ENCODE data around the gene LHFPL2.

Gene LHFPL2

GRCh38 chr5:78613756-78614155, 34.8 kb downstream of the LHFPL2 start:
- DNase-seq, result no peak

- DNase-seq, result no peak
Measured at GRCh38 chr5:78613151-78613533, 35.4 kb downstream of the LHFPL2 start.

DNA sequence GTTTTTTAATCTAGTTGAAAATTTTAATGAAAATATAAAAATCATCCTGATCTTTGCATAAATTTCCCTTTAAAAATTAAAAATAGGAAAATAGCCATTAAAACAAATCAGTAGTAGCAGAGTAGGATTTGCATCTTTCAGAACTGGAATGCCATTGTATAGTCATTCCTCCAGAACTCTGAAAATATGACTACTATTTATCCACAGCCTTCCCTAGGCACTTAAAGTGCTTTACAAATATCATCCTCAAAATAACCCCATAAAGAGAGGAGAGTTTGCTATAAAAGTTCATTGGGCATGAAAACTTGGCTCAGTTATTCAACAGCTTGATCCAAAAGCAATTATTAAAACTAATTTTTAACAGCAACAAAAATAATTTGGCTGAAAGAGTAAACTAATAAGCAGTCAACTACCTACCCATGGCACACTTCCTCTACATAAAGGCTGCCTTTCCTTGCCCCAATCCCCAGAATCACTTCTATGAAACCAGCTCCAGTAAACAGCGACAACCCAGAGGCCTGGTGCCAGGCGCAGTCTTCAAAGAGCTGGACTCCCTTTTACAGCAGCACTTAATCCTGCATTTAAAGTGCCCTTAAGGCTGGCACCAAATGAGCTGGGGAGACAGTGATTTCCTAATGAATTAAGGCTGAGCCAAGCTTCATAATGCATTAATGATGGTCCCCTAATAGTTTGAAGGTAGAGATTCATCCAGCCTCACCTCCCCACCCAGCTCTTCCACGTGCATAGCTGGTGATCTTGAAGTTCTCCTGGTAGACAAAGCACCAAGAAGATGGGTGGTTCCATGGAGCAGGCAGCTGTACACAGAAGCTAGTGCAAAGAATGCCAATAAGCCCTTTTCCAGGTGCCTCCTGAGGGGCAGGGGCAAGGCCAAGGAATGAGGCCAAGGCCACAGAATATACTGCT, 36.1 kb downstream of the LHFPL2 start:
- DNase-seq, result no peak

- no peak for DNase-seq
Measured at GRCh38 chr5:78611126-78611605, 37.4 kb downstream of the LHFPL2 start.

GRCh38 chr5:78610636-78611035, 37.9 kb downstream of the LHFPL2 start:
- no peak for DNase-seq

- no peak for DNase-seq
Measured at GRCh38 chr5:78610163-78610583, 38.4 kb downstream of the LHFPL2 start.

DNA sequence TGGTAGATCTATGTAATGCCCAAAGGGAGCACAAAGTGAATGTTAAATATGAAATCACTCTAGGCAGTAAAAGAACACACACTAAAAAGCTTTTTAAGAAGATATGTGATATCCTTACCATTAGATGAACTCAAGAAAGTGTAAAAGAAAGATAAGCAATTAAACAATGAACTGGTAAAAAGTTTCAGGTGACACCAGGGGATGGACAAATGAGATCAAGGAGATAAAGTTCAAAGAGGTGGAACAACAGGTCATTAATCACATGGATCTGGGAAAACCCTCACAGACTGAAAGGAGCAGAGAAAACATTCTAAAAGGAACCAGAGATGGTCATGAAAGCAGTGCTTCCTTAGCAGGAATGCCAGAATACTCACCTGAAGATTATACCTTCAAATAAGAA, 40.7 kb downstream of the LHFPL2 start:
- DNase-seq, result no peak

DNA sequence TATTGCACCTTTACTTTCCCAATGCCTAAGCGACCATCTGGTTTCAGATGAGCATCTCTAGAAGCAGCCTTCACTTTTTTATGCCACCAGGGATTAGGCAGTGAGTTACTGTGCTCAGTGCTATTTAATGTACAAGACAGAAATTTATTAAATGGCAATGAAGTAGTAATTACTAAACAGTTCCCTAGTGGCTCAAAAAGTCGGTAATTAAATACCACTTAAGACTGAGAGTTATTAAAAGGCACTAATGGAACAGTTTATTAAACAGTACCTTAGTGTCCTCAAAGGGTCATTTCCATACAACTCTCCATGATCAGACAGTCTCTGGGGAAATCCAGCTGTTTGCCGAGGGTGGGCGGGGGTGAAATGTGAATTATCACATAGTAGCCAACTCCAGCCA, 42.3 kb downstream of the LHFPL2 start:
- no peak for DNase-seq

GRCh38 chr5:78605611-78606010, 43.0 kb downstream of the LHFPL2 start:
- no peak for DNase-seq

- no peak for DNase-seq
Measured at GRCh38 chr5:78604689-78605285, 43.8 kb downstream of the LHFPL2 start.

GRCh38 chr5:78603636-78604175, 44.9 kb downstream of the LHFPL2 start:
- no peak for DNase-seq

GRCh38 chr5:78602400-78602799, 46.2 kb downstream of the LHFPL2 start:
- no peak for DNase-seq

DNA sequence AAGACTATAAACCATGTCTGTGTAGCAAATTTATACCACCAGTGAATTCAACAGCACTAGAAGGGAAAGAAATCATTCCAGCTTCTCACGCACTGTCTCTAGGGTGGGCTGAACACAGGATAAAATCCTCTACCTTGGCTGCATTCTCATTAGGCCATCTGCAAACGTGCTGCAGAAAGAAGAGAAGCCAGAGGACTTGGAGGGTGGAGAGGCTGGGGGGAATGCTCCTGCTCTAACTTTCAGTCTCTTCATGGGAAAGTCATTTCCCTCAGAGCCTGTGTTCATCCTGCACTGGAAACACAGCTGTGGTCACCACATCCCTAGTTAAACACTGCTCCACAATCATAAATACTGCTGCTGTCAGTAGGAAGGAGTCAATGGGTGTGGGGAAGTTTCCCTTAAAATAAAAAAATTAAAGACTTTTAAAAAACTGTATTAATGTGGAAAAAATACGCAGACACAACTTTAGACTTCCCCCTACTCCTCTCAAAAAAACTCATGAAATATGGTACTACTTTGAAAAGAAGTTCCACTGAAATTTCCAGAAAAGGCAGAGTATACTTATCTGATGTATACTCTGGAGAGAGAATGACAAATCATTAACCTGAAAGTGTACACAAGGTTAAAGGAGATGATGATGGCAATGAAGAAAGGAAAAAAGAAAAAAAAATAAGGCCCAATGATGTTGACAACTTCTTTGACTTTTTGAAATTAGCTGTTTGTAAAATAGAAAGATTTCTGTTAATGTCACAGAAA, 46.8 kb downstream of the LHFPL2 start:
- DNase-seq, result no peak

DNA sequence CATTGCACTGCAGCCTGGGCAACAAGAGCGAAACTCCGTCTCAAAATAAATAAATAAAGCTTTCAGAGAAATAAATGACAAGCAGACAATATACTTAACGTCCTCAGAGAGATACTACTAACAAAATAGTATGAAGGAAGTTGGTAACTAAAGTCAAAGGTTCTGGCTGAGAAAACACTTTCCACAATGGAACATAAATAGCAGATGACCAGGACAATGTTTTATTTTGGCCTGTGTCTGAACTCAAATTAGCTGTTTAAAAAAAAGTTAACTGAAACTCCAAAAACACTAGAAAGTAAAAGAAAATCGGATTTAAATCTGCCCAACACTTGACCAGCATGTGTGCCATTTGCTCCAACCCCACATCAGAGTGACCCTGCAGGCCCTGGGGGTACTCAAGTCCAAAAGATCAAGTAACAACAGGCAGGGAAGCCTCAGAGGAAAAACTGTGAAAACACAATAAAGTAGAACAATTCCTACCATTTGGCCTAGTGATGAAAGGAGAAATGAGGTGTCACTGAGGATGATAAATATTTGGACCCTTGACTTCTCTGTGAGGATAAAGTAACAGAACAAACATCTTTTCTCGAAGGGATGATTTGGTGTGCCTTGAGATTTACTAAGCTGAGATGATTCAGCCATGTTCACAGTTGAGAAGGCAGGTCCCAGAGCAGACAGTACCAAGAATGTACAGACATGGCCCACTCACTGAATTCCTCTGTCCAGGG, 47.7 kb downstream of the LHFPL2 start:
- DNase-seq, result no peak

- no peak for DNase-seq
Measured at GRCh38 chr5:78598973-78599372, 49.6 kb downstream of the LHFPL2 start.

DNA sequence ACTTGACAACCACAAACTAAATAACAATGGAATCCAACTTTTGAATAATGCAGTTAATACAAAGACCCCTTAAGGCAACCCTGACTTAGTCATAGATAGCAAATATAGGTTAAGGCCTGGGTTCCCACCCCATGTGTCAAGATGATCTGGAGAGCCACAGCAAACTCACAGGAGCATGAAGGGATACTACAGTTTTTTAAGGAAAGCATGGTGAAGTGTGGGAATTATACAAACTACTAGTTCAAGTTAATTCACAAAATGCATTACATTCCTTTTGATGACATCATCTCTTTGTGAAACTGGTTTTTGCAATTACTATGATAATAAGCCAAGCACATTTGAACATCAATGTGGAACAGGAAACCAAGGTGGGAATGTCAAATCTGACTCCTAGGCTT, 50.6 kb downstream of the LHFPL2 start:
- DNase-seq, result no peak

GRCh38 chr5:78597068-78597973, 51.3 kb downstream of the LHFPL2 start:
- no peak for DNase-seq

- no peak for DNase-seq
Measured at GRCh38 chr5:78595458-78595921, 53.1 kb downstream of the LHFPL2 start.

- no peak for DNase-seq
Measured at GRCh38 chr5:78594610-78595457, 53.7 kb downstream of the LHFPL2 start.

- no peak for DNase-seq
Measured at GRCh38 chr5:78594021-78594420, 54.6 kb downstream of the LHFPL2 start.

Measured in T-helper 2 cell (primary cell).